ENCODE data around the gene TAS2R40.

Gene TAS2R40

GRCh38 chr7:143225047-143225446, 3.2 kb downstream of the TAS2R40 start:
- DNase-seq (ENCODE audit: low spot score) = no peak

- DNase-seq (ENCODE audit: low spot score) = no peak
Observed at GRCh38 chr7:143227806-143228205, 6.0 kb downstream of the TAS2R40 start.

- DNase-seq (ENCODE audit: low spot score) = no peak
Observed at GRCh38 chr7:143229054-143229790, 7.4 kb downstream of the TAS2R40 start.

- no peak for DNase-seq (ENCODE audit: low spot score)
Observed at GRCh38 chr7:143230602-143231457, 9.0 kb downstream of the TAS2R40 start.

GRCh38 chr7:143233816-143234532, 12.1 kb downstream of the TAS2R40 start:
- no peak for DNase-seq (ENCODE audit: low spot score)

GRCh38 chr7:143234533-143234875, 12.7 kb downstream of the TAS2R40 start:
- no peak for DNase-seq (ENCODE audit: low spot score)

- no peak for DNase-seq (ENCODE audit: low spot score)
Observed at GRCh38 chr7:143235561-143235960, 13.7 kb downstream of the TAS2R40 start.

GRCh38 chr7:143236408-143236990, 14.7 kb downstream of the TAS2R40 start:
- DNase-seq (ENCODE audit: low spot score) = no peak

- no peak for DNase-seq (ENCODE audit: low spot score)
Observed at GRCh38 chr7:143237366-143237765, 15.5 kb downstream of the TAS2R40 start.

GRCh38 chr7:143238289-143238980, 16.6 kb downstream of the TAS2R40 start:
- no peak for DNase-seq (ENCODE audit: low spot score)

- DNase-seq (ENCODE audit: low spot score) = no peak
Observed at GRCh38 chr7:143239813-143240212, 18.0 kb downstream of the TAS2R40 start.

- peak; percentile 77 for DNase-seq (ENCODE audit: low spot score)
Observed at GRCh38 chr7:143240291-143241168, 18.7 kb downstream of the TAS2R40 start.

GRCh38 chr7:143242306-143242705, 20.5 kb downstream of the TAS2R40 start:
- no peak for DNase-seq (ENCODE audit: low spot score)

- no peak for DNase-seq (ENCODE audit: low spot score)
Observed at GRCh38 chr7:143243111-143243510, 21.3 kb downstream of the TAS2R40 start.

GRCh38 chr7:143243614-143244013, 21.8 kb downstream of the TAS2R40 start:
- DNase-seq (ENCODE audit: low spot score) = no peak

GRCh38 chr7:143244321-143244720, 22.5 kb downstream of the TAS2R40 start:
- DNase-seq (ENCODE audit: low spot score) = no peak

GRCh38 chr7:143245123-143245522, 23.3 kb downstream of the TAS2R40 start:
- peak; percentile 62 for DNase-seq (ENCODE audit: low spot score)

GRCh38 chr7:143247372-143247771, 25.5 kb downstream of the TAS2R40 start:
- no peak for DNase-seq (ENCODE audit: low spot score)

- DNase-seq (ENCODE audit: low spot score) = no peak
Observed at GRCh38 chr7:143248761-143249354, 27.0 kb downstream of the TAS2R40 start.

GRCh38 chr7:143250199-143250598, 28.4 kb downstream of the TAS2R40 start:
- no peak for DNase-seq (ENCODE audit: low spot score)
